HepG2 (cell line): ENCODE results near the gene PCNX1.

Experiments used
- CEBPB ChIP-seq: IDR thresholded peaks from 2 replicates; pipeline ENCODE4 v1.6.1; 2011; ENCODE audit warnings: low read depth, low read length, improper control_type of control experiment, borderline replicate concordance
- ELK4 ChIP-seq: sonication (generic); formaldehyde crosslinking; IDR thresholded peaks from 2 replicates; pipeline ENCODE4 v1.9.0; 2021; ENCODE audit warnings: missing genetic modification reagents, borderline replicate concordance
- FOXA1 ChIP-seq, 2 experiments: fragments of 450-650 bp in 1 of 2; sonication (generic) in 1 of 2; formaldehyde crosslinking in 1 of 2; IDR thresholded peaks; 2 replicates each; pipeline versions ENCODE4 v1.4.0 to v1.6.1; 2016 to 2020; ENCODE audit warnings: missing genetic modification reagents in 1 of 2
- KDM1A ChIP-seq: IDR thresholded peaks from 2 replicates; pipeline ENCODE4 v1.6.1; 2016; ENCODE audit warnings: missing compliant biosample characterization
- MAF1 ChIP-seq: sonication (generic); formaldehyde crosslinking; IDR thresholded peaks from 2 replicates; pipeline ENCODE4 v1.5.0; 2020; ENCODE audit warnings: missing genetic modification reagents, borderline replicate concordance
- MAFK ChIP-seq, 2 experiments: IDR thresholded peaks in 1 of 2; conservative IDR thresholded peaks in 1 of 2; 2 replicates each; pipeline ENCODE4 v1.6.1; 2011; ENCODE audit warnings: improper control_type of control experiment in 2 of 2, low read length in 2 of 2
- PCBP2 ChIP-seq: fragments of 200-400 bp; formaldehyde crosslinking; optimal IDR thresholded peaks from 2 replicates; pipeline ENCODE3; 2018; ENCODE audit warnings: low read length, low read depth; ENCODE audit not compliant: poor library complexity, severe bottlenecking
- SIN3A ChIP-seq: IDR thresholded peaks from 2 replicates; pipeline ENCODE4 v1.6.1; 2011; ENCODE audit warnings: low read depth, mild to moderate bottlenecking, control low read depth, low read length, borderline replicate concordance
- TCF7L2 ChIP-seq: IDR thresholded peaks from 2 replicates; pipeline ENCODE4 v1.6.1; 2011; ENCODE audit warnings: mild to moderate bottlenecking, low read depth, low read length, moderate library complexity
- ZMYM2 ChIP-seq: sonication (generic); formaldehyde crosslinking; IDR thresholded peaks from 2 replicates; pipeline ENCODE4 v1.8.0; 2022; ENCODE audit warnings: mild to moderate bottlenecking, missing genetic modification reagents
- ZNF768 ChIP-seq: sonication (generic); formaldehyde crosslinking; IDR thresholded peaks from 2 replicates; pipeline ENCODE4 v1.4.0; 2020; ENCODE audit warnings: missing genetic modification reagents
- TF ChIP-seq, protein P1 (sequence below): sonication (generic); formaldehyde crosslinking; IDR thresholded peaks from 2 replicates; pipeline ENCODE4 v1.4.0; 2020; ENCODE audit warnings: missing genetic modification reagents
- TF ChIP-seq, protein P2 (sequence below): sonication (generic); formaldehyde crosslinking; IDR thresholded peaks from 2 replicates; pipeline ENCODE4 v1.4.0; 2020; ENCODE audit warnings: missing genetic modification reagents

DNA sequence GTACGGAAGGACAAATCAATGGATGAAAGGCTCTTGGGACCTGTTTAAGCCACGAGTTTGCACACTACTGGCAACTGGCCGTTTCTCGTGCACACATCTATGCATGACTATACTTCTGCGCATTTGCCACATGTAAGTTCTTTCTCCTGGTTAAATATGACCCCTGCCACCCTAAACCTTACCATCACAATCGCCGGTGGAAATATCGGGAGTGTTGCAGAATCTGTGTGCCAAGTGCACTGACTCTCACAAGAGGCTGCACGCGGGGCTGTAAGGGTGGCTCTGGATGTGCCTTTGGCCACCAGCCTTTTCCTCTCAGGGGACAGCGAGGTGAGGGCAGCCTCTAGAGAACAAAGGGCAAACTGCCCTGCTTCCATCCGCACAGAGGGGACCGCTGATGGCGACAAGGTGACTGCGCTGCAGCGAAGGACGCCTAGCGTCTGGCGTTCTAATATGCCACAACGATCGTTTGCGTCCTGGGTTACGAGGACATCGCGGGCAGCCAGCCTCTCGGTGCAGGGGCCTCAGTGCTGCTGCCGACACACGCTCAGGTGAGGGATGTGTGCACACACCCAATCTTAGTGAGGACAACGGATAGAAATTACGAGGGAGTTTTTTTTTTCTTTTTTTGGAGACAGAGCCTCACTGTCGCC lies 232.2 kb downstream of the PCNX1 start:
- no peak for TF ChIP-seq ZMYM2 (CRISPR knock-in tag)
- TF ChIP-seq MAF1 (CRISPR knock-in tag), result no peak
- TF ChIP-seq ZNF768 (CRISPR knock-in tag), result no peak
- no peak for TF ChIP-seq CEBPB
- no peak for TF ChIP-seq PCBP2
- no peak for TF ChIP-seq ELK4
- no peak for TF ChIP-seq KDM1A (CRISPR knock-in tag)
- TF ChIP-seq, protein P1, sequence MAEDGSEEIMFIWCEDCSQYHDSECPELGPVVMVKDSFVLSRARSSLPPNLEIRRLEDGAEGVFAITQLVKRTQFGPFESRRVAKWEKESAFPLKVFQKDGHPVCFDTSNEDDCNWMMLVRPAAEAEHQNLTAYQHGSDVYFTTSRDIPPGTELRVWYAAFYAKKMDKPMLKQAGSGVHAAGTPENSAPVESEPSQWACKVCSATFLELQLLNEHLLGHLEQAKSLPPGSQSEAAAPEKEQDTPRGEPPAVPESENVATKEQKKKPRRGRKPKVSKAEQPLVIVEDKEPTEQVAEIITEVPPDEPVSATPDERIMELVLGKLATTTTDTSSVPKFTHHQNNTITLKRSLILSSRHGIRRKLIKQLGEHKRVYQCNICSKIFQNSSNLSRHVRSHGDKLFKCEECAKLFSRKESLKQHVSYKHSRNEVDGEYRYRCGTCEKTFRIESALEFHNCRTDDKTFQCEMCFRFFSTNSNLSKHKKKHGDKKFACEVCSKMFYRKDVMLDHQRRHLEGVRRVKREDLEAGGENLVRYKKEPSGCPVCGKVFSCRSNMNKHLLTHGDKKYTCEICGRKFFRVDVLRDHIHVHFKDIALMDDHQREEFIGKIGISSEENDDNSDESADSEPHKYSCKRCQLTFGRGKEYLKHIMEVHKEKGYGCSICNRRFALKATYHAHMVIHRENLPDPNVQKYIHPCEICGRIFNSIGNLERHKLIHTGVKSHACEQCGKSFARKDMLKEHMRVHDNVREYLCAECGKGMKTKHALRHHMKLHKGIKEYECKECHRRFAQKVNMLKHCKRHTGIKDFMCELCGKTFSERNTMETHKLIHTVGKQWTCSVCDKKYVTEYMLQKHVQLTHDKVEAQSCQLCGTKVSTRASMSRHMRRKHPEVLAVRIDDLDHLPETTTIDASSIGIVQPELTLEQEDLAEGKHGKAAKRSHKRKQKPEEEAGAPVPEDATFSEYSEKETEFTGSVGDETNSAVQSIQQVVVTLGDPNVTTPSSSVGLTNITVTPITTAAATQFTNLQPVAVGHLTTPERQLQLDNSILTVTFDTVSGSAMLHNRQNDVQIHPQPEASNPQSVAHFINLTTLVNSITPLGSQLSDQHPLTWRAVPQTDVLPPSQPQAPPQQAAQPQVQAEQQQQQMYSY (CRISPR knock-in tag), result no peak
- TF ChIP-seq FOXA1 (IDR thresholded peaks at IDR 0.05), result no peak
- no peak for TF ChIP-seq FOXA1 (CRISPR knock-in tag; IDR thresholded peaks at IDR 0.05)
- TF ChIP-seq TCF7L2, result no peak
- no peak for TF ChIP-seq MAFK (conservative IDR thresholded peaks at IDR 0.05 in 1 of 2, IDR thresholded peaks at IDR 0.05 in 1 of 2; ENCODE audit: low read length in 2 of 2)
- no peak for TF ChIP-seq SIN3A
- TF ChIP-seq, protein P2, sequence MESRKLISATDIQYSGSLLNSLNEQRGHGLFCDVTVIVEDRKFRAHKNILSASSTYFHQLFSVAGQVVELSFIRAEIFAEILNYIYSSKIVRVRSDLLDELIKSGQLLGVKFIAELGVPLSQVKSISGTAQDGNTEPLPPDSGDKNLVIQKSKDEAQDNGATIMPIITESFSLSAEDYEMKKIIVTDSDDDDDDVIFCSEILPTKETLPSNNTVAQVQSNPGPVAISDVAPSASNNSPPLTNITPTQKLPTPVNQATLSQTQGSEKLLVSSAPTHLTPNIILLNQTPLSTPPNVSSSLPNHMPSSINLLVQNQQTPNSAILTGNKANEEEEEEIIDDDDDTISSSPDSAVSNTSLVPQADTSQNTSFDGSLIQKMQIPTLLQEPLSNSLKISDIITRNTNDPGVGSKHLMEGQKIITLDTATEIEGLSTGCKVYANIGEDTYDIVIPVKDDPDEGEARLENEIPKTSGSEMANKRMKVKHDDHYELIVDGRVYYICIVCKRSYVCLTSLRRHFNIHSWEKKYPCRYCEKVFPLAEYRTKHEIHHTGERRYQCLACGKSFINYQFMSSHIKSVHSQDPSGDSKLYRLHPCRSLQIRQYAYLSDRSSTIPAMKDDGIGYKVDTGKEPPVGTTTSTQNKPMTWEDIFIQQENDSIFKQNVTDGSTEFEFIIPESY (CRISPR knock-in tag), result no peak
